ENCODE measurements around the gene ABCG8.

Gene ABCG8

DNA sequence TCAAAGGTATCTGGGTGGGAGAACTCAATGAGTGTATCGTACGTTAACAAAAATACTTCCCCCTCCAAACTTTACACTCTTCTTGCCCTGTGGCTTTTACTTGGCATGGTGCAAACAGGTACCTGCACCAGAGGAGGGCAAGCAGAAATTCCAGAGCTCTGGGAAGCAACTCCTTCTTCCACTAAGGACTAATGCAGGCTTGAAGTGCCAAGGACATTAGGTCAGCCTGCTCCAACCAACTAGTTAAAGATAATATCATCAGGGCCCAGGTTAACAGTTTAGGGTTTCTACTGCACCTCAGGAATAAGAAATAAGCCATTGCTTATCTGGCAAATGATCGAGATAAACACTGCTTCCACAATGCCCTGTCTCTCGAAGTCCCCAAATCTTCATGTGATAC lies 86.7 kb downstream of the ABCG8 start:
- DNase-seq (ENCODE audit: low spot score): no peak

DNA sequence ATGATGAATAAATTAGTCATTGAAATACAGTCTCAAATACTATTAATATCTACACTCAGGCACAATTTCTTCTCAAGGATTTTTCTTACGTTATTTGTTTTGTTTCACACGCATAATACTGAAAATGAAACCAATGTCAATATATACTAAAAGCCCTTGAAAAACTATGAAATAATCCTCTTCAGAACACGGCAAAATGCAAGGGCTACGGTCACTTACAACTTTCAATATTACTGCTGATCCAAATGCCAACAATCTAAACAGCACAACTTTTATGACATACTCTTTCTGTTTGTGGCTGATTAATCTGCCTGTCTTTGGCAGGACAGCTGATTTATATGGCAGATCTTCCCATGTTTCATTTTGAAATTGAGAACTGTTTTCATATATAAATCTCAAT lies 88.7 kb downstream of the ABCG8 start:
- DNase-seq (ENCODE audit: low spot score): no peak

DNA sequence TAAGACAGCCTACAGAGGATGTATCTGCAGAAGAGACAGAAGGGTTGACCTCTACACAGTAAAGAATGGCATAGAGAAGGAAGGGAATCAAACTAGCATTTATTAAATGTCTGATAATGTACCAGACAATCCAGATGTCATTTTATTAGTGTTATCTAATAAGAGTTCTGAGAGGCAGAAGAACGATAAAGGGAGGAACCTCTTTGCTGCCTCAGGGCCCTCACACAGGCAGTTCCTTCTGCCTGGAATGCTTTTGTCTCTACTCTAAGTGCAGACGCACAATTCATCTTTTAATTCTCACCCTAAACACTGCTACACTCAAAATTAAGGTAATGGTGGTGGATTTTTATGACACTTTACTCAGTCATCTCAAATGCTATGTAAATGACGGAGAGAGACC lies 92.5 kb downstream of the ABCG8 start:
- no peak for DNase-seq (ENCODE audit: low spot score)
